DND-41 (cell line): ENCODE results near the gene RBM34.
"Not testable (repeated sequence)": the region's sequence is repeated elsewhere in the genome, so short reads cannot be mapped to it uniquely, and the experiment has no call there.

Experiments
- ATAC-seq: fragments of 200-7000 bp; cut with Tn5 transposase; 3 replicates; pipeline ENCODE4 v1.9.1; 2021; ENCODE audit warnings: low read depth; ENCODE audit not compliant: insufficient read depth
- DNase-seq: peaks from one replicate; pipeline ENCODE4 v3.0.0-alpha.2; 2020
- H2AFZ ChIP-seq: 2 replicates; pipeline ENCODE4 v1.6.0; 2012; ENCODE audit warnings: low read depth, low read length
- H3K27ac ChIP-seq: 2 replicates; pipeline ENCODE4 v1.5.1; 2012; ENCODE audit warnings: low read length, inconsistent platforms
- H3K27me3 ChIP-seq: fragments of 200-600 bp; sonication (generic); 2 replicates; pipeline ENCODE4 v1.6.0; 2012; ENCODE audit warnings: low read length, mild to moderate bottlenecking, inconsistent platforms; ENCODE audit not compliant: insufficient read depth, poor library complexity
- H3K36me3 ChIP-seq: 2 replicates; pipeline ENCODE4 v1.5.1; 2012; ENCODE audit warnings: low read length, inconsistent platforms; ENCODE audit not compliant: insufficient read depth
- H3K4me1 ChIP-seq: 2 replicates; pipeline ENCODE4 v1.5.1; 2012; ENCODE audit warnings: mild to moderate bottlenecking, low read length; ENCODE audit not compliant: insufficient read depth
- H3K4me2 ChIP-seq: 2 replicates; pipeline ENCODE4 v1.6.0; 2012; ENCODE audit warnings: mild to moderate bottlenecking, moderate library complexity, low read length, inconsistent platforms; ENCODE audit not compliant: insufficient read depth
- H3K4me3 ChIP-seq, 2 experiments: fragments of 200-600 bp in 1 of 2; shearing (Covaris generic) in 1 of 2; 2 replicates each; pipeline ENCODE4 v1.5.1; 2012 to 2016; ENCODE audit warnings: inconsistent platforms in 2 of 2, low read length in 2 of 2, mild to moderate bottlenecking in 2 of 2, low read depth in 1 of 2, moderate library complexity in 1 of 2
- H3K79me2 ChIP-seq: 2 replicates; pipeline ENCODE4 v1.6.0; 2012; ENCODE audit warnings: low read length, inconsistent platforms; ENCODE audit not compliant: insufficient read depth
- H3K9ac ChIP-seq: 2 replicates; pipeline ENCODE4 v1.6.0; 2012; ENCODE audit warnings: low read depth, mild to moderate bottlenecking, inconsistent platforms, low read length, moderate library complexity
- H3K9me3 ChIP-seq: 2 replicates; pipeline ENCODE4 v1.5.1; 2012; ENCODE audit warnings: low read length, moderate library complexity, mild to moderate bottlenecking, inconsistent platforms; ENCODE audit not compliant: insufficient read depth, severe bottlenecking
- H4K20me1 ChIP-seq: 2 replicates; pipeline ENCODE4 v1.6.0; 2012; ENCODE audit warnings: low read length; ENCODE audit not compliant: insufficient read depth
- EZH2 ChIP-seq: IDR thresholded peaks from 3 replicates; pipeline ENCODE4 v1.6.1; 2012; ENCODE audit warnings: borderline replicate concordance, low read depth, mild to moderate bottlenecking, moderate library complexity, low read length, inconsistent platforms; ENCODE audit not compliant: severe bottlenecking
- TF ChIP-seq, protein P1 (sequence below): IDR thresholded peaks from 2 replicates; pipeline ENCODE4 v1.5.1; 2012; ENCODE audit warnings: borderline replicate concordance, low read length, moderate library complexity, mild to moderate bottlenecking; ENCODE audit not compliant: poor library complexity, severe bottlenecking; ENCODE audit errors: extremely low read depth

Gene RBM34

DNA sequence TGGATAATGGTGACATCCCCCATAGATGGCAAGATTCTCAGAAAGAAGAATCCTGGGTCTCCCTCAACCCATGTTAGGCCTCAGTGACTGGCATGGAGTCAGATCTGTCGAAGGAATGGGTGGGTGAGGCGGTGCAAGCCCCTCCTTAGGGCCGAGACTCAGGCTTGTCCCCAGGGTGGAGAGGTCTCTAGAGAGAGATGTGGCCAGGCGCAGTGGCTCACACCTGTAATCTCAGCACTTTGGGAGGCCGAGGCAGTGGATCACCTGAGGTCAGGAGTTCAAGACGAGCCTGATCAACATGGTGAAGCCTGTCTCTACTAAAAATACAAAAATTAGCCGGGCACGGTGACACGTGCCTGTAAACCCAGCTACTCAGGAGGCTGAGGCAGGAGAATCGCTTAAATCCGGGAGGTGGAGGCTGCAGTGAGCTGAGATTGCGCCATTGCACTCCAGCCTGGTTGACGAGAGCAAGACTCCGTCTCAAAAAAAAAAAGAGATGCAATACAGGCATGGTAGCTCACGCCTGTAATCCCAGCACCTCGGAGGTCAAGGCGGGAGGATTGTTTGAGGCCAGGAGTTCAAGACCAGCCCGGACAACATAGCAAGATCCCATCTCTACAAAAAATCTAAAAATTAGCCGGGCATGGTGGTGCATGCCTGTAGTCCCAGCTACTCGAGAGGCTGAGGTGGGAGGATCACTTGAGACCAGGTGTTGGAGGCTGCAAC lies 69.6 kb downstream of the RBM34 start:
- H3K4me3 ChIP-seq, DNase-seq, H3K4me2 ChIP-seq, H3K79me2 ChIP-seq, H3K9ac ChIP-seq, H3K9me3 ChIP-seq, H2AFZ ChIP-seq, H4K20me1 ChIP-seq, H3K4me1 ChIP-seq, H3K27ac ChIP-seq, H3K27me3 ChIP-seq, ATAC-seq, H3K36me3 ChIP-seq: not testable (repeated sequence)

DNA sequence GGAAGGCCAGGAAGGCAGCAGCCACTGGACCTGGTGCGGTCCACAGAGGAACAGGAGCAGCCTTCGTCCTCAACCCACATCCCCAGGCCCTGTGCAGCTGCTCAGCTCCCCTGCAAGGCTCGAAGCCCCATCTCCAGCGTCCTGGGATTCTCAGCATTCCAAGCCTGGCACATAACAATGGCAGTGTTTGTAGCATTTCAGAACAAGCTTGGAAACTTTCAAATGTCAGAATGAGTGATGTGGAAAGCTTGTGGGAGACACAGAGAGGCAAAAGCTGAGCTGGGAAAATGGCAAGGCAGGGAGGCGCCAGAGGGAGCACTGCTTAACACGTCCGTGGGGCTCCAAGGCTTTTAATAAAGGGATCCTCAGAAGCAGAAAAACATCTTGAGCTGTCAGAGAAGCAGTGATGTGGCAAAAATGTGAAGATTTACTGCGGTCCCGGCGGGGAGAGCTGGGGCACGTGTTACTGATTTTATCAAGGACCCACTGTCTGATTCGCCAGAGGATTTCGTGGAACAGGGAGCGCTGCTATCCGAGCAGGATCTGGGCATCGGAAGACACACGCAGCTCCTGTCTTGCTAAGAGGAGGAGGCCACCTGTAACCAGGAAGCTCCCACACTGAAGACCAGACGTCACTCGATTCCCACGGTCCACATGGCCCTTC lies 70.5 kb downstream of the RBM34 start:
- Histone ChIP-seq H3K4me2 (no peak overlapping the region), H2AFZ (no peak overlapping the region), H3K4me3 (no peak overlapping the region), H3K4me1 (peaks cover 9% of the 10 kb centered on the region), H3K9ac (no peak overlapping the region), H3K27ac (no peak overlapping the region), H3K9me3 (no peaks in the 10 kb centered on the region), H3K27me3 (no peaks in the 10 kb centered on the region), H3K79me2 (no peaks in the 10 kb centered on the region), H3K36me3 (no peaks in the 10 kb centered on the region), H4K20me1 (no peaks in the 10 kb centered on the region)
- ATAC-seq, result no peak
- DNase-seq, result no peak
- TF ChIP-seq EZH2, result no peak
- TF ChIP-seq, protein P1, sequence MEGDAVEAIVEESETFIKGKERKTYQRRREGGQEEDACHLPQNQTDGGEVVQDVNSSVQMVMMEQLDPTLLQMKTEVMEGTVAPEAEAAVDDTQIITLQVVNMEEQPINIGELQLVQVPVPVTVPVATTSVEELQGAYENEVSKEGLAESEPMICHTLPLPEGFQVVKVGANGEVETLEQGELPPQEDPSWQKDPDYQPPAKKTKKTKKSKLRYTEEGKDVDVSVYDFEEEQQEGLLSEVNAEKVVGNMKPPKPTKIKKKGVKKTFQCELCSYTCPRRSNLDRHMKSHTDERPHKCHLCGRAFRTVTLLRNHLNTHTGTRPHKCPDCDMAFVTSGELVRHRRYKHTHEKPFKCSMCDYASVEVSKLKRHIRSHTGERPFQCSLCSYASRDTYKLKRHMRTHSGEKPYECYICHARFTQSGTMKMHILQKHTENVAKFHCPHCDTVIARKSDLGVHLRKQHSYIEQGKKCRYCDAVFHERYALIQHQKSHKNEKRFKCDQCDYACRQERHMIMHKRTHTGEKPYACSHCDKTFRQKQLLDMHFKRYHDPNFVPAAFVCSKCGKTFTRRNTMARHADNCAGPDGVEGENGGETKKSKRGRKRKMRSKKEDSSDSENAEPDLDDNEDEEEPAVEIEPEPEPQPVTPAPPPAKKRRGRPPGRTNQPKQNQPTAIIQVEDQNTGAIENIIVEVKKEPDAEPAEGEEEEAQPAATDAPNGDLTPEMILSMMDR, result no peak

DNA sequence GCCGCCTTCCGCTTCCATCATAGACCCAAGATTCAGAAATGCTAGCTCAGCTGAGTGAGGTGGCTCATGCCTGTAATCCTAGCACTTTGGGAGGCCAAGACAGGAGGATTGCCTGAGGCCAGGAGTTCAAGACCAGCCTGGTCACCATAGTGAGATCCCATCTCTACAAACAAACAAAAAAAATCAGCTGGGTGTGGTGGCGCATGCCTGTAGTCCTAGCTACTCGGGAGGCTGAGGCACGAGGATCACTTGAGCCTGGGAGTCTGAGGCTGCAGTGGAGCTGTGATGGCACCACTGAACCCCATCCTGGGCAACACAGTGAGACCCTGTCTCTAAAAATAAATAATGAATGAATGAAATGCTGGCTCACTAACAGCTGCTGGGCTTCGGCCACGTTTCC lies 72.1 kb downstream of the RBM34 start:
- no peak for DNase-seq

DNA sequence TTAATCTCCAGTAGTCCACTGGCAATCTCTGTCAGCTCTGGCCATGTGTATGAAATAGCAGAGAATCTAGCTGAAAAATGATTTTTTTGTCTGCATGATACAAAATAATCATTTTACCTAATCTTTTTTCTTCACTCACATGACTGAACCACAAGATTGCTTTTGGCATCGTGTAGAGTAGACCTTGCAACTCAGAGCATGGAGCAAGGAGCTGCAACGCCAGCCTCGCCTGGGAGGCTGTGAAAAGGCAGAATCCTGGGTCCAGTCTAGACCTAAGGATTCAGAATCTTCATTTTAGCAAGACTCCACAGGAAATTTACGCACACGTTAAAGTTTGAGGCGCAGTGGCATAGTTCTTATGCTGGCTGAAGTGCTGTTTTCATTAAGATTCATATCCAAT lies 72.6 kb downstream of the RBM34 start:
- Histone ChIP-seq H3K9ac (no peak overlapping the region), H3K4me2 (no peak overlapping the region), H3K4me1 (peaks cover 11% of the 10 kb centered on the region), H3K36me3 (no peaks in the 10 kb centered on the region), H3K79me2 (no peaks in the 10 kb centered on the region), H3K27ac (no peak overlapping the region), H4K20me1 (no peaks in the 10 kb centered on the region), H2AFZ (no peak overlapping the region), H3K27me3 (no peaks in the 10 kb centered on the region), H3K9me3 (no peaks in the 10 kb centered on the region), H3K4me3 (no peak overlapping the region)
- no peak for TF ChIP-seq EZH2
- TF ChIP-seq, protein P1, result no peak
- ATAC-seq (no peak), DNase-seq (no peak)

More for the DNA sequence above, 72.1 kb downstream of the RBM34 start:
- no peak overlapping the region for H2AFZ ChIP-seq
- no peak for ATAC-seq
- no peak overlapping the region for H3K27ac ChIP-seq
- no peaks in the 10 kb centered on the region for H4K20me1 ChIP-seq
- no peak overlapping the region for H3K9ac ChIP-seq
- no peaks in the 10 kb centered on the region for H3K79me2 ChIP-seq
- no peak overlapping the region for H3K4me3 ChIP-seq
- H3K27me3 ChIP-seq, result no peaks in the 10 kb centered on the region
- no peaks in the 10 kb centered on the region for H3K36me3 ChIP-seq
- peaks cover 11% of the 10 kb centered on the region for H3K4me1 ChIP-seq
- H3K9me3 ChIP-seq, result no peaks in the 10 kb centered on the region
- TF ChIP-seq EZH2, result no peak
- TF ChIP-seq, protein P1, result no peak
- no peak overlapping the region for H3K4me2 ChIP-seq
